Stimulated activated CD8-positive, alpha-beta memory T cell treated with anti-CD3 and anti-CD28 coated beads, Interleukin-12 subunit alpha, Interleukin-12 subunit beta, amount 100 ng/mL, for 24 hours (primary cell): ENCODE measurements around the gene POLE.

Experiments used
- DNase-seq: peaks from one replicate; pipeline ENCODE4 v3.0.0-alpha.2; 2020; ENCODE audit errors: extremely low read depth

The POLE gene

GRCh38 chr12:132632521-132633228, 54.5 kb downstream of the POLE start:
- no peak for DNase-seq

DNA sequence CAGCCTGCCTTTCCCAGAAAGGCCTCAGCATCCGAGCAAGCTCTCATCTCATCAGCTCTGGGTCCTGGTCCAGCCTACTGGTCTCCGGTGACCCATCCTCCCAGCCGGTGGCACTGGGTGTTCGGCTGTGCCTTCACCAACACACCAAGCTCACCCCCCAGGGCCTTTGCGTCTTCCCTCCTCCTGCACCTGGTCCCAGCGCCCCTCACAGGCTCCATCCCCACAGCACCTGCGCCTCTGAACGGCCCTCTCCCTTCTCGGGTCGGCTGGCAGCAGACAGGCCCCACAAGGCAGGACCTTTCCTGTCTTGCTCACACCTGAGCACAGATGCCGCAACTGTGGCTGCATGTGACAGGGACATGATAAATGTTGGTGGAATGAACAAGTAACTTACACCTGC, 55.5 kb downstream of the POLE start:
- no peak for DNase-seq

DNA sequence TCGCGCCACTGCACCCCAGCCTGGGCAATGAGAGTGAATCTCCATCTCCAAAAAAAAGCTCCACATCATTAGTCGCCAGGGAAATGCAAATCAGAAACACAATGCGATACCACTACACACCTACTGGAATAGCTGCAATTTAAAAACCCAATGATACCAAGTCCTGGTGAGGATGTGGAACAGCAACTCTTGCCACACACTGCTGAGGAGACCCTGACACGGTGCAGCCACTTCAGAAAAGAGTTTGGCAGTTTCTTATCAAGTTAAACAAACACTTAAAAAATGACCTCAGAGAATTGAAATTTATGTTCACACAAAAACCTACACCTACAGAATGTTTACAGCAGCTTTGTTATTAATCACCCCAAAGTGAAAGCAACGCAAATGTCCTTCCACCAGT, 56.5 kb downstream of the POLE start:
- DNase-seq: no peak

GRCh38 chr12:132629330-132629729, 57.8 kb downstream of the POLE start:
- DNase-seq: no peak

DNA sequence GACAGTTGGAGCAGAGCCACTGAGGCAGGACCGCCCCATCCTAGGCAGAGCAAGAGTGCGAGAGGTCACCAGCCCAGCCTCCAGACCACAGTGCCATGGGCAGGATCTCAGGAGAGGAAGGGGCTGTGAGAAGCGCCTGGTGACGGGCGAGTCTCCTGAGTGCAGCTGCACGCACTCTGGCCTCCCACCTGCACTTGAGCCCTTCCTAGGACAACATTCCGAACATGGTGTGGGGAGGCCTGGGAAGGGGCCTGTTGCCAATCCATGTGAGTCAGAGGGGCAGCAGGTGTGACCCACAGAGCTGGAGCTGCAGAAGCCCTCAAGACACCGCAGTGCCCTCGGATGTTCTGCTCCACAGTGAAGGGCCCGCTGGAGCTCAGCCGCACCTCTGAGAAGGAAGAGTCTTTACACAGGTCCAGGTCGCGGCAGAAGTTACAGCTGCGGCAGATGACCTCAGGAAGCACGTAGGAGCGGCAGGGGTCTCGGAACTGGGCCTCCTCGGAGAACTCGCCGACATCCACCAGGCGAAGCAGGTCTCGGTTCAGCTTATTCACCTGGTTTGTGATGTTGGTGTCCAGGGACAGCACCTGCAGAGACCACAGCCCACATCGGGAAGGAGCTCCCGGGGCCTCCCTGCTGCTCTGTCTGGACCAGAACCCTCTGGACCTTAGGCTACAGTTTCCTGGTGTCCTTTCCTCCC, 61.3 kb downstream of the POLE start:
- DNase-seq: no peak

- DNase-seq: no peak
Measured at GRCh38 chr12:132624910-132625630, 62.1 kb downstream of the POLE start.

DNA sequence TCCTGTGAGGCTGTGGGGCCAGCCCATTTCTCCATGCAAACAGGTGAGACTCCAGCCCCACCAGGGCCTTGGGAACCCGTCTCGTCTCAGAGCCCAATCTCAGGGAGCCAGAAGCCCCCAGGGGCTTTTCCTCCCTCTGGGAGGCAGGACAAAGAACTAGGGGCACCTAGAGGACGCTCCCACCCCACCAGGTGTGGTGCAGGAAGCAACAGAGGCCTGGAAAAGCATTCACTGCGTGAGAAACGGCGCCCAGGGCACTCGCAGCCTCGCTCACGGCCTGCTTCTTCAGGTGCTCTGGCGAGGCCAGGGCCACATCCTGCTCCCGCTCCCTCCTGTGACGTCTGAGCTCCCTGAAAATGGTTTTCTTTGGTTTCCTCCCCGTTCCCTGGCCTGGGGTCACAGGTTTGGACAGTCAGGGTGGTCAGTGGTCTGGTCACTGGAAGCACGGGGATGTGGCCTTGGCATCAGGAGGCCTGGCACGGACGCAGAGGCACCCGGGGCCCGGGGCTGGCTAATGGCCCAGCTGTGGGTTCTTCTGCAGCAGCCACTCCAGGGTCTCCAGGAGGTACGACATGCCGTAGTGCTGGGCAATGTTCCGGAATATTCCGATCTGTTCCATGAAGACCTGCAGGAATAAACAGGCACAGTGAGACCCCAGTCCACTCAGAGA, 62.8 kb downstream of the POLE start:
- no peak for DNase-seq

- DNase-seq: no peak
Measured at GRCh38 chr12:132623072-132623869, 63.9 kb downstream of the POLE start.

DNA sequence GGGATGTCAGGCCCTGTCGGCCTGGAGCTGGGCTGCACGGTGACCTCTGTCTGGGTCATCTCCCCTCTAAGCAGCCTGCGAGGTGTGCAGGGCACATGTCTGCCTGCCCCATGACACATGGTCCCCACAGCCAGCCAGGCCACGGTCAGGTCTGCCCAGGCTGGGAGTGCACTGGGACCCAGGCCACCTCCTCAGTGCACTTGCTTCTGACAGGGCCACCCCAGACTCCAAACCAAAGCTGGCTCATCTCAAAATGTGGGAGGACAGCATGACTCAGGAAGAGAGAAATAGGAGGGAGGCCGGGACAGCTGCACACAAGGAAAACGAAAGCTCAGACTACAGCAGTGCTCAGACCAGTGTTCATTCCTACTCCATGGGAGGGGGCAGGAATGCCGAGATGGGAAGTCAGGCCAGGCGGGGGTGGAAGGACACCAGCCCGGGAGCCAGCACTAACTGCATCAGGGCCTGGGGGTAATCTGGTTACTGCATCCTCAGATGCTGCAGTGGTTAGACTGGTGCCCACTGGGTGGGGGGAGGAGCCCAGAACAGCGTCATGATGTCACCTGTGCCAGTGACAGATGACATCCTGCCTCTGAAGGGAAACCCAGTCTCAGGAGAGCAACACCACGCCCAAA, 64.6 kb downstream of the POLE start:
- DNase-seq: no peak

DNA sequence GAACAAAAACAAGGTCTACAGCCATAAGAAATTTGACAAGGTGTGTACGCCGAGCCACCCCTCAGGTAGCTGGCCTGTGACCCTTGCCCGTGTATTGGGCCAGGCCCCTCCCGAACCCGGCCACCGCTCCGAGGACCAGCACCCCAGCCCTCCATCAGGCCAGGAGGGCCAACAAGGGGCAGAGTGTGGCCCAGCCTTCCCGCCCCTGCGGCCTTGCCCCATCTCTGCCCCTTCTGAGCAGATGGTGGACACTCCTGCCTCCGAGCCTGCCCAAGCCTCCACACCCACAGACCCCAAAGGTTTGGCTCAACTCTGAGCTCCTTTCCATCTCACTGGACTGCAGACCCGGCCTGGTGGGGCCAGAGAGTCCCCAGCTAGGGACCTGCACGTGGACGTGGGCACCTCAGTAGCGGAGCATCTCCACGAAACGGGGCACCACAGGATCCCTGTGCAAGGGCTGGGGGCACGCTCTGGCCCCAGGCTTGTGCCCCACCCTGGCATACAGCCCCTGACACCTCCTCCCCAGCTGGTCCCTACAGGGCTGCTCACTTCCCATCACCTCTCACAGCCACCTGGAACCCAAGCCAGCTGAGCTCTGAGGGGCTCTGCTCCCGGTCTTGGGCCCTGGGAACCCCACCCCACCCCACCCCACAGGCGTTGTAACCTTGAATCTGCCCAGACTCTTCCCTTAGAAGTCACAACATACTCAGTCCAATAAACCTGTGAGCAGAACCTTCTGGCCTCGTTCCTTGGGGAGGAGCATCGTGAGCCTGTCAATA, 65.3 kb downstream of the POLE start:
- DNase-seq: no peak

DNA sequence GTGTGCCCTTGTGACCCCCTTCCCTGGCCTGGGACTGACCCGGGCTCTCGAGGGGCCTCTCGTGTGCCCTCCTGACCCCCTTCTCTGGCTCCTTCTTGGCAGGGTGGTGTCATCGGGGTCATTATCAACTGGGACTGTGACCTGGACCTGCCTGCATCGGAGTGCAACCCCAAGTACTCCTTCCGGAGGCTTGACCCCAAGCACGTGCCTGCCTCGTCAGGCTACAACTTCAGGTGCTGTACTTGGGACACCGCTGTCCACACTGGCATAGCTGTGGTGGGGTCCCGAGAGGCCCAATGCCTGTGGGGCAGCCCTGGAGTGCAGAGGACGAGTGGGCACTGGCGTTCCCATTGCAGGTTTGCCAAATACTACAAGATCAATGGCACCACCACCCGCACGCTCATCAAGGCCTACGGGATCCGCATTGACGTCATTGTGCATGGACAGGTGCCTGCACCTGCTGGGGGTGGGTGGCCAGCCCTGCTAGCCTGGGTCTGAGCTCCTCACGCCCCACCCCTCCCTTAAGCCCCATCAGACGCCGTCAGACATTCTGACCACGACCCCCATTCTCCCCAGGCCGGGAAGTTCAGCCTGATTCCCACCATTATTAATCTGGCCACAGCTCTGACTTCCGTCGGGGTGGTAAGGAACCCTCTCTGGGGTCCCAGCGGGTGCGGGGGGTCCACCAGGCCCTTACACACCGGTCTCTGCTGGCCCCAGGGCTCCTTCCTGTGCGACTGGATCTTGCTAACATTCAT, 66.1 kb downstream of the POLE start:
- DNase-seq: no peak

DNA sequence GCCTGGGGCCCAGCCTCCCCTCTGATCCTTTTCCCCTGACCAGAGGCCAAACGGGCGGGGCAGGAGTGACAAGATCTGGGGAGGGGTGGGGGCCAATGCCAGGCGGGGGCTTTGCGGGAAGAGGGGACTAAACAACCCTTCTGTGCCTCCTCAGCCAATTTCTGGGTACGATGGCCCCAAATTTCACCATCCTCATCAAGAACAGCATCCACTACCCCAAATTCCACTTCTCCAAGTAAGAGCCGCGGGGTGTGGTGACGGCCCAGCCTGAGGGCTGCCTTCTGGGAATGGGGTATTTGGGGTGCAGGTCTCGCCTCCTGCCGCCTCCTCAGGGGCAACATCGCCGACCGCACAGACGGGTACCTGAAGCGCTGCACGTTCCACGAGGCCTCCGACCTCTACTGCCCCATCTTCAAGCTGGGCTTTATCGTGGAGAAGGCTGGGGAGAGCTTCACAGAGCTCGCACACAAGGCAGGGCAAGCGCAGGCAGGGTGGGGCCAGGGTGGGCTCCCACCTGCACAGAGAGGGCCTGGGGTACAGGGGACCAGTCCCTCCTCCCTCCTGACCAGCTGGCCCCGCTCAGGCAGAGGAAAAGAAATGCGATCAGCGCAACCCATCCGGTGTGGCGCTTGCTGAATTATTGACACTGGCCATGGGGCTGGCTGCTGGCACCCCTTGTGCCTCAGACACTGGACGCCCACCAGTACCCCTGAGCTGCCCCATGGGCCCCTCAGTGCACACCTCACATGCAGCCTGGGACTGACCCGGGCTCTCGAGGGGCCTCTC, 66.8 kb downstream of the POLE start:
- DNase-seq: no peak

GRCh38 chr12:132619386-132620112, 67.6 kb downstream of the POLE start:
- no peak for DNase-seq

GRCh38 chr12:132619071-132619385, 68.1 kb downstream of the POLE start:
- DNase-seq: no peak

DNA sequence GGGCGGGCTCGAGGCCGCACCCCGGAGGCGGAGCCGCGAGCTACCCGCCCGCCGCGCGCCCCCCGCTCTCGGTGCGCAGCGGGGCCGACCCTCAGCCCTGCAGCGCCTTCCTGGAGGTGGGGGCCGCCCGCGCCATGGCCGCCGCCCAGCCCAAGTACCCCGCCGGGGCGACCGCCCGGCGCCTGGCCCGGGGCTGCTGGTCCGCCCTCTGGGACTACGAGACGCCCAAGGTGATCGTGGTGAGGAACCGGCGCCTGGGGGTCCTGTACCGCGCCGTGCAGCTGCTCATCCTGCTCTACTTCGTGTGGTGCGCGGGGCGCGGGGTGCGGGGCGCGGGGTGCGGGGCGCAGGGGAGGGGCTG, 68.5 kb downstream of the POLE start, which contains the start of gene P2RX2:
Gene P2RX2 (plus strand): TSS at position 94 of the 361 bp plus-strand sequence. CDS start 41 bp downstream, at position 135.
- no peak for DNase-seq

DNA sequence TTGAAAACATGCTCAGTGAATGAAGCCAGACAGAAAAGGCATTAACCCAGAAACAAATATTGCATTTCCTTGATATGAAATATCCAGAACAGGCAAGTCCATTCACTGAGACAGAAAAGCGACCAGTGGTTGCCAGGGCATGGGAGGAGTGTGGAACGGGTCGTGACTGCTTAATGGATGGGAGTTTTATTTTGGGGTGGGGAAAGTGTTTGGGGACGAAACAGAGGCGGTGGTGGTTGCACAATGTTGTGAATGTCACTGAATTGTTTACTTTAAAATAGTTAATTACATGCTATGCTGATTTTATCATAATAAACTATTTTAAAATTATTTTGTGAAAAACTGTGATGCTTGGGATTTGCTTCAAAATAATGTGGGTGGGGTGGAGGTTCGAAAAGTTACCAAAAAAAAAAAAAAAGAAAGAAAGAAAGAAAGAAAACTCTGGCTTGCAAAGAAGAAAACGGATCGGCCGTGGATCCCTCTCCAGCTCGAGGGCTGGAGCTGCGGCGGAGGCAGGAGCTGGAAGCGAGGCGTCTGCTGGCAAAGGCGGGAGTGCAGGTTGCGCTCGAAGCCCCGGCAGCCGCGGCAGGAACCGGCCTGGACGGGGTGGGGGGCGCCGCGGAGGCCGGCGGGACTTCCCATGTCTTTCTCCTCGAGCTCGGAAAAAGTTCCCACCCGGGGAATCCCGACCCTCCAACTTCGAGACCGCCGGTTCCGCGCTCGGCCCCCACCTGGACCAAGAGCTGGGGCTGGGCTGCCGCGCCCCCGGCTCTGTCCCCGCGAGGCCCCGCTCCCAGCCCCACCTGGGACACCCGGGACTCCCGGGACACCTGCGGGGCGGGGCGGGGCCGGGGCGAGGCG, 69.1 kb downstream of the POLE start:
- DNase-seq: no peak

- DNase-seq: no peak
Measured at GRCh38 chr12:132617135-132617701, 69.9 kb downstream of the POLE start.
